K562 (cell line): ENCODE measurements around the gene USP11. TPM values are rescaled to one million over a fixed set of nuclear protein-coding genes. Genes with fewer than 3 reads are reported as not detected.

ENCODE experiments used
- ATAC-seq: fragments of 200-7000 bp; cut with Tn5 transposase; 3 replicates; pipeline ENCODE4 v1.9.1; 2020; ENCODE audit warnings: moderate library complexity
- BruUV-seq: library from RNA; stranded (reverse); fragments of 400-500 nt; replicated peaks from 2 replicates; lab custom pipeline; 2021; lab: Mats Ljungman, UMichigan
- CTCF ChIA-PET: fragments of 300-600 bp; formaldehyde crosslinking; extraction: SDS; loops from one replicate; lab custom pipeline; 2021; ENCODE audit warnings: low intra/inter-chr PET ratio; lab: Yijun Ruan, JAX
- POLR2A ChIA-PET: fragments of 300-600, 350-650 bp; sonication (Branson Sonifier 250); formaldehyde crosslinking; extraction: SDS; loops from one replicate; lab custom pipeline; 2021; ENCODE audit warnings: antibody characterized with exemption, inconsistent platforms; lab: Yijun Ruan, JAX
- DNase-seq, 4 experiments: peaks; one replicate each; pipeline versions ENCODE4 v3.0.0 to v3.0.0-alpha.2; 2011 to 2018; ENCODE audit warnings: low spot score in 3 of 4, mixed read lengths in 3 of 4; ENCODE audit errors: extremely low read depth in 1 of 4
- FAIRE-seq: peaks from 2 replicates; lab custom pipeline; 2011; peaks lifted over from hg19 to GRCh38; lab: Jason Lieb, UNC
- H2AFZ ChIP-seq: 2 replicates; pipeline ENCODE4 v1.6.0; 2011; ENCODE audit warnings: low read depth, low read length, control low read depth, inconsistent platforms
- H3K27ac ChIP-seq: fragments of 200-600 bp; 3 replicates; pipeline ENCODE4 v1.8.0; 2011; ENCODE audit warnings: low read depth, mild to moderate bottlenecking, control low read depth, inconsistent platforms, low read length, moderate library complexity, mixed read lengths; ENCODE audit errors: extremely low read depth
- H3K27me3 ChIP-seq, 2 experiments: fragments of 300-600 bp in 1 of 2; 2 replicates in 1 of 2; 3 replicates in 1 of 2; pipeline versions ENCODE4 v1.6.0 to v1.8.0; 2011; ENCODE audit warnings: inconsistent platforms in 2 of 2, low read length in 2 of 2, mild to moderate bottlenecking in 1 of 2, mixed read lengths in 1 of 2, moderate library complexity in 1 of 2; ENCODE audit not compliant: control insufficient read depth in 2 of 2, insufficient read depth in 2 of 2
- H3K36me3 ChIP-seq: fragments of 300-600 bp; 3 replicates; pipeline ENCODE4 v1.8.0; 2011; ENCODE audit warnings: mild to moderate bottlenecking, low read length, inconsistent platforms; ENCODE audit not compliant: control insufficient read depth, insufficient read depth
- H3K4me1 ChIP-seq, 2 experiments: fragments of 200-600 bp in 1 of 2; replicated peaks in 1 of 2; 2 replicates in 1 of 2; 3 replicates in 1 of 2; pipeline versions ENCODE4 v1.5.1 to v1.8.0; 2011; ENCODE audit warnings: inconsistent platforms in 2 of 2, low read length in 2 of 2, mild to moderate bottlenecking in 1 of 2, mixed read lengths in 1 of 2, moderate library complexity in 1 of 2; ENCODE audit not compliant: control insufficient read depth in 2 of 2, insufficient read depth in 2 of 2
- H3K4me2 ChIP-seq: 2 replicates; pipeline ENCODE4 v1.6.1; 2011; ENCODE audit warnings: low read length, control low read depth, inconsistent platforms, mixed read lengths; ENCODE audit not compliant: insufficient read depth
- H3K4me3 ChIP-seq: fragments of 200-600 bp; sonication (generic), shearing (Covaris generic); 2 replicates; pipeline ENCODE4 v1.5.1; 2016; ENCODE audit warnings: control low read depth, inconsistent platforms
- H3K79me2 ChIP-seq: fragments of 200-600 bp; 3 replicates; pipeline ENCODE4 v1.8.0; 2011; ENCODE audit warnings: low read length, inconsistent platforms; ENCODE audit not compliant: control insufficient read depth, insufficient read depth
- H3K9ac ChIP-seq, 2 experiments: 2 replicates each; pipeline versions ENCODE4 v1.6.0 to v1.6.1; 2011; ENCODE audit warnings: low read depth in 2 of 2, low read length in 2 of 2, control low read depth in 1 of 2, inconsistent platforms in 1 of 2, mild to moderate bottlenecking in 1 of 2, mixed read lengths in 1 of 2; ENCODE audit not compliant: insufficient read depth in 1 of 2
- H3K9me1 ChIP-seq: one replicate; pipeline ENCODE4 v1.6.0; 2011; ENCODE audit warnings: inconsistent platforms, mild to moderate bottlenecking, low read length, moderate library complexity; ENCODE audit not compliant: control insufficient read depth, insufficient read depth
- H3K9me3 ChIP-seq: replicated peaks from 2 replicates; pipeline ENCODE4 v1.5.1; 2011; ENCODE audit warnings: low read depth, low read length, inconsistent platforms; ENCODE audit not compliant: control insufficient read depth, insufficient read depth
- H4K20me1 ChIP-seq: replicated peaks from 2 replicates; pipeline ENCODE4 v1.6.1; 2011; ENCODE audit warnings: low read length, inconsistent platforms, mixed read lengths; ENCODE audit not compliant: control insufficient read depth, insufficient read depth
- ASH1L ChIP-seq: fragments of 450-650 bp; IDR thresholded peaks from 2 replicates; pipeline ENCODE4 v1.6.1; 2018; ENCODE audit warnings: borderline replicate concordance, mild to moderate bottlenecking, low read depth; ENCODE audit not compliant: partially characterized antibody
- CC2D1A ChIP-seq: fragments of 450-650 bp; IDR thresholded peaks from 2 replicates; pipeline ENCODE4 v1.6.1; 2017; ENCODE audit warnings: mild to moderate bottlenecking
- KLF1 ChIP-seq: fragments of 450-650 bp; IDR thresholded peaks from 2 replicates; pipeline ENCODE4 v1.6.1; 2016; ENCODE audit warnings: missing genetic modification characterization, missing compliant biosample characterization
- NR4A1 ChIP-seq, 2 experiments: fragments of 250-450 bp in 1 of 2; fragments of 450-650 bp in 1 of 2; sonication (Bioruptor Pico) in 1 of 2; IDR thresholded peaks; 2 replicates each; pipeline versions ENCODE4 v1.4.0 to v1.6.1; 2016 to 2020; ENCODE audit warnings: mild to moderate bottlenecking in 2 of 2, missing compliant biosample characterization in 1 of 2, missing genetic modification characterization in 1 of 2, moderate library complexity in 1 of 2
- POLR2G ChIP-seq: fragments of 200-400 bp; formaldehyde crosslinking; IDR thresholded peaks from 2 replicates; pipeline ENCODE4 v1.6.1; 2017; ENCODE audit warnings: low read depth, mild to moderate bottlenecking, antibody characterized with exemption, low read length, moderate library complexity
- POLR2H ChIP-seq: IDR thresholded peaks from 2 replicates; pipeline ENCODE4 v1.6.1; 2016; ENCODE audit warnings: missing genetic modification characterization, low read depth, mild to moderate bottlenecking, control low read depth, missing compliant biosample characterization, moderate library complexity
- SAFB2 ChIP-seq: fragments of 200-400 bp; formaldehyde crosslinking; IDR thresholded peaks from 2 replicates; pipeline ENCODE4 v1.6.1; 2018; ENCODE audit warnings: borderline replicate concordance, low read length, low read depth, moderate library complexity; ENCODE audit not compliant: severe bottlenecking
- ZNF253 ChIP-seq: fragments of 250-450 bp; sonication (Bioruptor Pico); conservative IDR thresholded peaks from 2 replicates; pipeline ENCODE4 v1.6.1; 2021; ENCODE audit warnings: mild to moderate bottlenecking
- WGBS: fragments of 100-300 bp; shearing (Covaris generic); methylation state at CpG from one replicate; pipeline ENCODE4 v1.1.6; 2016; ENCODE audit warnings: low coverage, mixed read lengths; ENCODE audit not compliant: insufficient coverage; ENCODE audit errors: missing lambda C conversion rate; 5-methylcytosine and 5-hydroxymethylcytosine counted together
- in situ Hi-C: fragments of 300-500 bp; cut with MboI; formaldehyde crosslinking; loops from 4 replicates; pipeline ENCODE4 v1.15.0; 2018; ENCODE audit warnings: inconsistent platforms, mixed read lengths
- intact Hi-C: fragments of 100-400 bp; cut with micrococcal nuclease; formaldehyde crosslinking; loops from 2 replicates; pipeline ENCODE4 v1.14.2; 2022
- polyA plus RNA-seq, 8 experiments: library from polyadenylated mRNA; depleted of rRNA in 4 of 8; stranded (reverse) in 5 of 8; unstranded in 3 of 8; fragments of >200 nt; fragmentation: Nextera tagmentation in 2 of 8; fragmentation: Illumina TruSeq in 1 of 8; extraction: Ambion mirVana in 2 of 8; extraction: Trizol in 1 of 8; gene quantifications; 2 replicates each; pipeline versions ENCODE4 v1.2.1 to v1.2.3, GENCODE V29; 2011 to 2014; ENCODE audit warnings: inconsistent platforms in 1 of 8, missing spikeins in 1 of 8
- total RNA-seq, 7 experiments: library from RNA; depleted of rRNA in 6 of 7; stranded (reverse); fragments of >200 nt in 6 of 7; fragmentation: Illumina TruSeq in 2 of 7; extraction: Trizol in 2 of 7; gene quantifications; 2 replicates each; pipeline versions ENCODE4 v1.2.1 to v1.2.3, GENCODE V29; 2011 to 2021; ENCODE audit warnings: low replicate concordance in 1 of 7
- TF ChIP-seq, protein P1 (sequence below), 2 experiments: fragments of 450-650 bp in 1 of 2; IDR thresholded peaks; 2 replicates each; pipeline ENCODE4 v1.6.1; 2011 to 2017; ENCODE audit warnings: low read depth in 2 of 2, antibody characterized with exemption in 1 of 2, borderline replicate concordance in 1 of 2, low read length in 1 of 2, mild to moderate bottlenecking in 1 of 2, mixed read lengths in 1 of 2; ENCODE audit not compliant: control insufficient read depth in 1 of 2

USP11 gene
- total and polyA plus RNA-seq, 9 of the 15 experiments (the other 6 are each of a cell fraction or from before 2014, with no cell fraction given): 2.5 to 29.0 (median 11.7) TPM

DNA sequence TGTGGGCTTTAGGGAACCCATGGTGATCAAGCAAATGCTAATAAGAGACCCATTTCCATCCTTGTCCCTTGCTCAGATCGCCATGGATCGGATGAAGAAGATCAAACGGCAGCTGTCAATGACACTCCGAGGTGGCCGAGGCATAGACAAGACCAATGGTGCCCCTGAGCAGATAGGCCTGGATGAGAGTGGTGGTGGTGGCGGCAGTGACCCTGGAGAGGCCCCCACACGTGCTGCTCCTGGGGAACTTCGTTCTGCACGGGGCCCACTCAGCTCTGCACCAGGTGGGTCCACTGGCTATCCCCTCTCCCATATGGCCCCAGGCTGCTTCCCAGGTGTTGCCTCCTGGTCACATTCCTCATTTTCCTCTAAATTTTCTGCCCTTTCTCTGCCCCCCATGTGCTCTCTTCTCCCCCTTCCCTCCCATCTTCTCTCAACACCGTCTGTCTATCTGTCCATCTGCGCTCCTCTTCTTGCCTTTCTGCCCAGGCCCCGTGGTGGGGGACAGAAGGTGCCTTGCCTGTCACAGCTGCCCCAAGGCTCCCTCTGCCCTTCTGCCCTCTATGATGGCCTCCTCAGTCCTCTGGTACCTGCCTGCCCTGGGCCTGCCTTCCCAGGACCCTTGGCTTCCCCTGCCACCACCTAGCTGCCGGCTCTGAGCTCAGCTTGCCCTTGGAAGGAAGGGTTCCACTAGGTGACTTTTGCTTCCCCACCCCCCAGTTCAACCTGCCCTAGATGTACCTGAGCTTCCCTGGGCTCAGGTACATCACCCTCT, 9.1 kb upstream of the USP11 start:
- CTCF ChIA-PET: no interaction called here
- no peak for FAIRE-seq

More for the DNA sequence above, 9.1 kb upstream of the USP11 start:
- POLR2A ChIA-PET: interaction anchor here (2.1 kb wide), 1 partner anchor 9 kb away, joined by 10 read pairs; the partner anchor contains the start of gene USP11
- H3K4me3 ChIP-seq: no peak overlapping the region
- H3K4me2 ChIP-seq: no peak overlapping the region
- H3K4me1 ChIP-seq: peaks cover 12 to 21% of the 10 kb centered on the region in 2 experiments; a peak in 4 of 5 replicates
- WGBS: 91% methylated on average over 6 of the region's 13 CpGs
- BruUV-seq: no TSS peak
- H3K9me3 ChIP-seq: no peaks in the 10 kb centered on the region
- peaks cover 82% of the 10 kb centered on the region; the same call in 2 of the 3 replicates for H3K36me3 ChIP-seq
- peaks cover 7% of the 10 kb centered on the region for H3K9me1 ChIP-seq
- H2AFZ ChIP-seq: no peak overlapping the region
- H3K27ac ChIP-seq: no peak overlapping the region
- intact Hi-C loops: no loop called here
- no peak for TF ChIP-seq CC2D1A
- no peak for TF ChIP-seq ASH1L
- TF ChIP-seq NR4A1 (CRISPR knock-in tag; IDR thresholded peaks at IDR 0.05): no peak
- TF ChIP-seq NR4A1 (tag; IDR thresholded peaks at IDR 0.05): no peak
- TF ChIP-seq KLF1 (tag): no peak
- no peak for TF ChIP-seq SAFB2
- 0 out of 2 replicates have a peak, but pooled peaks have one; percentile 5 for TF ChIP-seq POLR2G
- TF ChIP-seq ZNF253 (CRISPR knock-in tag): no peak
- no peak for TF ChIP-seq POLR2H
- TF ChIP-seq, protein P1, sequence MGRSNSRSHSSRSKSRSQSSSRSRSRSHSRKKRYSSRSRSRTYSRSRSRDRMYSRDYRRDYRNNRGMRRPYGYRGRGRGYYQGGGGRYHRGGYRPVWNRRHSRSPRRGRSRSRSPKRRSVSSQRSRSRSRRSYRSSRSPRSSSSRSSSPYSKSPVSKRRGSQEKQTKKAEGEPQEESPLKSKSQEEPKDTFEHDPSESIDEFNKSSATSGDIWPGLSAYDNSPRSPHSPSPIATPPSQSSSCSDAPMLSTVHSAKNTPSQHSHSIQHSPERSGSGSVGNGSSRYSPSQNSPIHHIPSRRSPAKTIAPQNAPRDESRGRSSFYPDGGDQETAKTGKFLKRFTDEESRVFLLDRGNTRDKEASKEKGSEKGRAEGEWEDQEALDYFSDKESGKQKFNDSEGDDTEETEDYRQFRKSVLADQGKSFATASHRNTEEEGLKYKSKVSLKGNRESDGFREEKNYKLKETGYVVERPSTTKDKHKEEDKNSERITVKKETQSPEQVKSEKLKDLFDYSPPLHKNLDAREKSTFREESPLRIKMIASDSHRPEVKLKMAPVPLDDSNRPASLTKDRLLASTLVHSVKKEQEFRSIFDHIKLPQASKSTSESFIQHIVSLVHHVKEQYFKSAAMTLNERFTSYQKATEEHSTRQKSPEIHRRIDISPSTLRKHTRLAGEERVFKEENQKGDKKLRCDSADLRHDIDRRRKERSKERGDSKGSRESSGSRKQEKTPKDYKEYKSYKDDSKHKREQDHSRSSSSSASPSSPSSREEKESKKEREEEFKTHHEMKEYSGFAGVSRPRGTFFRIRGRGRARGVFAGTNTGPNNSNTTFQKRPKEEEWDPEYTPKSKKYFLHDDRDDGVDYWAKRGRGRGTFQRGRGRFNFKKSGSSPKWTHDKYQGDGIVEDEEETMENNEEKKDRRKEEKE (IDR thresholded peaks at IDR 0.05; ENCODE audit: borderline replicate concordance in 1 of 2, control insufficient read depth in 1 of 2, low read depth in 2 of 2, low read length in 1 of 2): no peak
- H3K9ac ChIP-seq: no peak overlapping the region
- no peak for ATAC-seq
- in situ Hi-C loops: no loop called here
- H3K79me2 ChIP-seq: peaks cover 41% of the 10 kb centered on the region
- no peak for DNase-seq
- H3K27me3 ChIP-seq: no peaks in the 10 kb centered on the region
- peaks cover 29% of the 10 kb centered on the region for H4K20me1 ChIP-seq
